Amniotic stem cell (primary cell): ENCODE results near the gene ATG101.

Experiments
- DNase-seq: peaks from one replicate; lab custom pipeline; 2025; lab: John Stamatoyannopoulos, UW

ATG101 gene

DNA sequence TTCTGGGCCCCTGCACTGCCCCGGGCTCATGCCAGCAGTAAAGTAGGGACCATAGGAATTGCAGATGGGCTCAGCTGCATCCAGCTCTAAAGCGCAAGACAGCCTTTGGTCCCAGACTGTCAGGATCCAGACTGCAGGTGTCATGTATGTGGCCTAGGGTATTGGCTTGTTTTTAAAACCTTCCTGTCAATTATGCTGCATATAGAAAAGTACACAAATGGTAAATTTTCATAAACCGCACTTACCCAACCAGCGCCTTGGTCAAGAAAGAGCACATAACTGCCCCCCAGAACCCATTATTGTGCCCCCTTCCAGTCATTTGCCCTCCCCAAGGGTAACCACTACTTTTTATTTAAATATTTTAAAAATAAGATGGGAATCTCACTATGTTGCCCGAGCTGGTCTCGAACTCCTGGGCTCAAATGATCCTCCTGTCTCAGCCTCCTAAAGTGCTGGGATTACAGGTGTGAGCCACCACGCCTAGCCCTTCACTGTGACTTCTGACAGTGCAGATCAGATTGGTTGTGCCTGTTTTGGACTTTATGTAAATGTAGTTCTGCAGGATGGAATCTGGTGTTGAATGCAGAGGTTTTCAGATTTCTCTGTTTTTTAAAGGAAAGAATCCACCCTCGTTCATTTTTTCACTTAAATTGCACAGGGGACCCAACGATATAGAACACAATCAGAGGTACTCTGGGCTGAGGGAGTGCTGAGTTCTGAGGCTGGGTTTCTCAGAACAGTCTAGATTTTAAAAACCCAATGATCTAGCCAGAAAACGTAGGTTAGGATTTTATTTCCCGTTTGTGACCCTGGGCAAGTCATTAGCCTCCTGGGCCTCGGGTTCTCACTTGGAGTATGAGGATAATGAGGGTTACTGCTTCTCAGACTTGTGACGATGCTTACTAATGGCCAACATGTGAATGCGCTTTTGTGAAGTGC, 11.9 kb upstream of the ATG101 start:
- no peak for DNase-seq

GRCh38 chr12:52058631-52059361, 11.0 kb upstream of the ATG101 start:
- DNase-seq = no peak

DNA sequence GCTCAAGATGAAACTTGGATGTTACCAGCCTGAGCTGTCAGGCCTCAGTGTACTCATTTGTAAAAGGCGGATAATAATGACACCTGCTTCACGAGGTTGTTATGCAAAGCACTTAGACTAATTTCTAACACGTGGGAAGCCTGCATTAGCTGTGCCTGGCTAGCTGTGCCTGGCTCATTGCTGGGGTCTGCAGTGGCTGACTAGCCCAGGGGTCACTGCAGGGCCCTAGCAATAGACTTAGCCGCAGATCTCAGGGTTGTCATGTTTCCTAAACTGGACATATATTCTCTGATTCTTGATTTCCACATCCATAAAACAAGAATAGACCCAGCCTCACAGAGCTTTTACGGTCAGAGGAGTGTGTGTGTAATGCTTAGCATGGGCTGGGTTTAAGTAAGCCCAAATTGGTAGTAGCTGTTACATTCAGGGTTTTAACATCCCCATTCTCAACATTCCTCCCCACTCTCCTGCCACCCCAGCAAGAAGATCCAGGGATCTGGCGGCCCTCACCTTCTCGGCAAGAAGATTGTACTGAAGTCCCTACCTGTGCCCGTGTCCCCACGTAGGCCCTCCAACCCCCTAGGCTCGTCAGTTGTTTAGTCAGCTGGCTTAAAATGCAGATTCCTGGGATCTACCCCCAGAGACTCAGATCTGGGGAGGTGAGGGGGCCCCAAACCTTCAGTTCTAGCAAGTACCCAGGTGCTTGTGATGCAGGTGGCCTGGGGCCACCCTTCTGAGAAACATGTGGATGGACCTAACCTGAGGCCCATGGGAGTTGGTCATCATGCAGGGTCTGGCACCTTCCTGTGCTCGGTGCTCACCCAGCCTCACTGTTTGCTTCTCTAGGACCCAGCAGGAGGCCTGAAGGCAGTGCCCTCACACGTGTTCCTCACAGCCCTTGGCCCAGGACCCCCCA, 9.9 kb upstream of the ATG101 start:
- no peak for DNase-seq

GRCh38 chr12:52060498-52061177, 9.1 kb upstream of the ATG101 start:
- DNase-seq = no peak

- no peak for DNase-seq
Measured at GRCh38 chr12:52061470-52062166, 8.2 kb upstream of the ATG101 start.

- no peak for DNase-seq
Measured at GRCh38 chr12:52062167-52063081, 7.4 kb upstream of the ATG101 start.

GRCh38 chr12:52063082-52063924, 6.5 kb upstream of the ATG101 start:
- DNase-seq = no peak

DNA sequence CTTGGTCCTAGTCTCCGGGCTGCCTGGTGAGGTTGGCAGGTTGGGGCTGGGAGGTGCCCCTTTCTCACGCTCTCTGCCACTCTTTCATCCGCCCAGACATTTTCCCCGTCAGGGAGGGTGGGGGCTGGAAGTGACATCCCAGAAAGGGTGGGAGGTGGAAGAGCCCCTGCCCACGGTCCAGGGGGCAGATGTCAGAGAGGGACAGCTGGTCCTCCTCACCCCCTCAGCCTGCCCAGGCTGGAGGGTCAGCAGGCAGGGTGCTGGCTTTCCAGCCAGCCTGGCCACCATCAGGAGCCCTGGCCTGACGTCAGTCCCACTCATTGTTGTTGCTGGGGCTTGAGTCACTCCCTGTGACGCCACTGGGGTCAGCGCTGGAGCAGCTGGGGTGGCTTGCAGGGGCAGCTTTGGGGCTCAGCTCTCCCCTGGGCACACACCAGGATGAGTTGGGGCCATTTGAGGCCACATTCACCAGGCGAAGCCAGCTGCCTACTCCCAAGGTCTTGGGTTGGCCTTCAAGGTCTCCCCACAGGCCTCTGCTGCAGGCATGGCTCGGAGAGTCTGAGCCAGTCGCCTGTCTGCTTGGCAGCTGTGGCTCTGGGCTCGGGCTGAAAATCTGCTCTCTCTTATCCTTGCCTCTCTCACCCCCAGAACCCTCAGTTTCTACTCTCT, 5.7 kb upstream of the ATG101 start:
- DNase-seq = no peak

- no peak for DNase-seq
Measured at GRCh38 chr12:52066346-52067080, 3.3 kb upstream of the ATG101 start.

DNA sequence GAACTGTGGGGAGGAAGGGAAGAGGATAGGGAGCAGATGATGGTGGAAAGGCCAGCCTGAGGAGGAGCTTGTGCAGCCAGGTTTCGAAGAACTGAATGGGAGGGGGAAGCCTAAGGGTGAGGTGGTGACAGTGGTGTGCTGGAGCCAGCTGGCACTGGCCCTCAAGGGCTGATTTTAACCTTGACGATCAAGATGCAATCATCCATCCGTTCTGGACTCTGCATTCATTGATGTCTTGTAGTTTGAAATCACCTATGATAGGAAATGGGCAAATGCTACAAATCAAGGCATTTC, 2.8 kb upstream of the ATG101 start:
- no peak for DNase-seq

DNA sequence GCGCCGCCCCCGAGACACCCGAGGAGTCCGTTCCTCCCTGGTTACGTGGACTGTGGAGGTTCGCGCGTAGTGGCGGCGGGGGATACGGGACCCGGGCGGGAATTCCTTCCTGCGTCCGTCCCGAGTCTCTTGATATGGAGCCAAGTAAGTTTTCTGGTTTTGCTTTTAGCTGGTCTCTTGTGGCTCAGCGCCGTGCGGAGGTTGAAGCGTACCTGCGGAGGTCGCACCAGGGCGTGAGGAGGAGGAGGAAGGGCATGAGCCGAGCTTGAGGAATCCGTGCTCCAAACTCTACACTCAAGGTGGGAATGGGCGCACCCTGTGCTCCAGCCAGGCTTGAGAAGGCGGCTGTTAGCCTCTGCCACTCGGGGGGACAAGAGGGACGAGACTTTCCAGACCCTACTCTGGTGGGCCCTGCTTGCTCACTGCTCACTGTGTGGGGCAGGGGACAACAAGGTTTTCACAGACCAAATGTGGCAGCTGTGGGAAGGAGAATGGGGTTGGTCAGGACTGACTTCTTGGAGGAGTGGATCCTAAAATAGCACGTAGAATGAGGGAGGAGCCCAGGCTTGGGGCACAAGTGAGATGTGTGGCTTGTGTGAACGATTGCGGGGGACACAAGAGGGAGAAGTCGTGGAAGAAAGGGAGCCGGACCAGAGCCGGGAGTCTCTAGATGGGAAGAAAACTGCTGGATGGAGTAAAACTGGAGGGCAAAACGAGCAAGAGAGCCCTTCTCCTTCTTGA, 577 bp downstream of the ATG101 start:
- no peak for DNase-seq

DNA sequence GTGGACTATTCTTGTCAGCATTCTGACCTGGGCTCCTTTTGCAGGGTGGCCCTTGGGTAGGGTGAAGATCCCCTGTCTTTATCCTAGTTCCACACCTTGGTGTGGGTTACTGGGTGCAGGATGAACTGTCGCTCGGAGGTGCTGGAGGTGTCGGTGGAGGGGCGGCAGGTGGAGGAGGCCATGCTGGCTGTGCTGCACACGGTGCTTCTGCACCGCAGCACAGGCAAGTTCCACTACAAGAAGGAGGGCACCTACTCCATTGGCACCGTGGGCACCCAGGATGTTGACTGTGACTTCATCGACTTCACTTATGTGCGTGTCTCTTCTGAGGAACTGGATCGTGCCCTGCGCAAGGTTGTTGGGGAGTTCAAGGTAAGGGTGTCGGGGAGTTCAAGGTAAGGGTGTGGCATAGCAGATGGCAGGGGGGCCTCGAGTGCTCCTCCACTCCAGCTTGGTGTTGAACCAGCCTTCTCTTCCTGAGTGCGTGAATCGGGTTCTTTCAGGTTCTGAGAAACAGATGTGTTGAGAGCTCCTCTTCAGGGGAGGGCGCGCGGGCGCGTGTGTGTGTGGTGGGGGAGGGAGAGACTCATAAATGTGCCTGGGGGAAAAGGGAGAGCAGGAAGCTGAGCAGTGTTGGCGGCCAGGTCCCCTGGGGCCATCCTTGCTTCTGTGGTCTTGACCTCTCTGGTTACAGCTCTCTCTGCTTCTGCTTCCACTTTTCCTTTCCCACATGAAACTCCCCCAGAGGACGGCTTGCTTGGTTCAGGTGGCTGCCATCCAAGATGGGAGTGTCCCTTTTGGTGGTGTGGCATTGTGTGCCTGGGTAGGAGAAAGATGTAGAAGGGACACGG, 4.0 kb downstream of the ATG101 start:
- DNase-seq = no peak

DNA sequence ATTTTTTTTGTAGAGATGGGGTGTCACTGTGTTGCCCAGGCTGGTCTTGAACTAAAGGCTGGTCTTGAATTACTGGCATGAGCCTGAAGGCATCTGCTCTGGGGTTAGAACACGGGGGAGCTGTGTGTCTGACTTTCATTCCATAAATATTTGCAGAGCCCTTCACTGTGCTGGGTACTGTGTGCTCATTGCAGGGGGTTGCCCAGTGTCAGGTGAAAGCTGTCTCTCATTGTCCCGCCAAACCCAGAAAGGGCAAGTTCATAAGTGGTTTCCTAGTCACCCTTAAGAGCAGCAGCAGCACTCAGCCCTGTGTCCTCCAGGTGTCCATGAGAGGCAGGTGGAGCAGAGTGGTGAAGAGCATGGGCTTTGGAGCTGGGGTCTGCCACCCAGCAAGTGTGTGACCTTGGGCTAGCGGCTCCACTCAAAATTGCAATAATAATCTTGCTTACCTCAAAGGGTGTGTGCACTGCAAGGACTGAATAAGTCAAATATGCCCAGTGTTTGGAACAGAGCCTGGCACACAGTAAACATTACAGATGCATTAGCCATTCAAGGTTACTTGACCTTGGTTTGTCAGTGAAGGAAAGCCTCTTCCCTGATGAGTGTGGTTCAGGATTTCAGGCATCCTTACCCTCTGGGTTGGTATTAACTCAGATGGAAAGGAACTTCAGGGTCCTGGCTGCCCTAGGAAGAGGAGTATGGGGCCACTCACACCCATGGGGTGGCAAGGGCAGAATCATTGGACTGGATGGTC, 5.4 kb downstream of the ATG101 start:
- no peak for DNase-seq

GRCh38 chr12:52076811-52077210, 7.0 kb downstream of the ATG101 start:
- no peak for DNase-seq

DNA sequence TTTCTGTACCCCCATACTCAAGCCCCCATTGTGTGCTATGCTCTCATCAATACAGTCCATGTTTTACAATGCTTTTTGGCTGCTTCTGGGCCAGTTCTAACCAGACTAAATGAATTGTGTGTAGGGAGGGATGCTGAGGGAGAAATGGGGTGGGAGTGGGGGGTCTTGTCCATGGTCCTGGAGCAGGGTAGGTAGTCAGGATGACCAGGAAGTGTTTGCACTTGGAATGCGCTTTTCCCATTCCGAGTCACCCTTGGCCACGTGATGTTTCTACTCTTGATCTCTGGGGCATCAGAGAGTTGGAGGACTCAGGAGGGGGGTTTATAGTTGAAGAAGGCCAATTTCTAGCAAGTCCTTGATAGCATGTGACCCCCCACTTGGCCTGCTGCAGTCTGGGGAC, 8.5 kb downstream of the ATG101 start:
- DNase-seq = no peak
